Right lobe of liver (tissue), 6 donors: ENCODE data around the gene ACBD6. TPM values are rescaled to one million over a fixed set of nuclear protein-coding genes. Genes with fewer than 3 reads are reported as not detected.

Source experiments
- ATAC-seq, 4 donors: fragments of 200-7000 bp; cut with Tn5 transposase; one replicate each; pipeline ENCODE4 v1.9.1; 2020; ENCODE audit warnings: mild to moderate bottlenecking in 4 of 4, moderate library complexity in 4 of 4
- DNase-seq, 3 donors: peaks; one replicate each; pipeline ENCODE4 v3.0.0-alpha.2; 2020
- H3K27ac ChIP-seq, 3 donors: fragments of 200-600 bp; one replicate each; pipeline ENCODE4 v1.8.0; 2022
- H3K27me3 ChIP-seq, 2 donors: fragments of 200-600 bp; one replicate each; pipeline ENCODE4 v1.8.0; 2022
- H3K36me3 ChIP-seq, 4 donors: fragments of 200-600 bp; sonication (generic) in 1 of 4; one replicate each; pipeline versions ENCODE4 v1.5.1 to v1.8.0; 2017 to 2022; ENCODE audit warnings: control low read depth in 1 of 4
- H3K4me1 ChIP-seq, 4 donors: fragments of 200-600 bp; sonication (generic) in 1 of 4; one replicate each; pipeline versions ENCODE4 v1.5.1 to v1.8.0; 2017 to 2022; ENCODE audit warnings: control low read depth in 1 of 4
- H3K4me3 ChIP-seq, 3 donors: fragments of 200-600 bp; one replicate each; pipeline ENCODE4 v1.8.0; 2022
- H3K9me3 ChIP-seq, 4 donors: fragments of 200-600 bp; sonication (generic) in 1 of 4; one replicate each; pipeline versions ENCODE4 v1.5.1 to v1.8.0; 2017 to 2022; ENCODE audit warnings: control low read depth in 1 of 4
- POLR2A ChIP-seq: fragments of 450-650 bp; IDR thresholded peaks from one replicate; pipeline ENCODE4 v1.6.1; 2017; ENCODE audit warnings: antibody characterized with exemption, mild to moderate bottlenecking
- WGBS: methylation state at CpG from one replicate; pipeline ENCODE4 v1.1.6; 2018; ENCODE audit warnings: low coverage, low lambda C conversion rate; ENCODE audit not compliant: insufficient coverage; ENCODE audit errors: missing lambda C conversion rate; 5-methylcytosine and 5-hydroxymethylcytosine counted together
- intact Hi-C, 2 donors: fragments of 100-400 bp; cut with DNase I; formaldehyde crosslinking; loops; one replicate each; pipeline versions ENCODE4 v1.11.2 to v1.14.1; 2022
- total RNA-seq, 6 experiments: library from RNA; depleted of rRNA in 2 of 6; stranded (reverse); fragments of >200 nt in 2 of 6; fragmentation: NEBNext Ultra II Directional in 3 of 6; extraction: Animal tissue kit (Norgen Biotek cat#: 25700) in 3 of 6; gene quantifications; one replicate each; pipeline versions ENCODE4 v1.1.0 to v1.2.4, GENCODE V29; 2016 to 2023
- TF ChIP-seq, protein P1 (sequence below), 4 donors: fragments of 200-600 bp in 3 of 4; fragments of 450-650 bp in 1 of 4; IDR thresholded peaks; one replicate each; pipeline versions ENCODE4 v1.5.1 to v1.8.0; 2016 to 2022; ENCODE audit warnings: antibody characterized with exemption in 4 of 4, mild to moderate bottlenecking in 2 of 4
- donor health status: DM: no; HTN: yes; CAD: no.
- donor health status: DM: no; HTN: no; CAD: no.
- donor health status: DM: no; HTN: no; CAD: no.
- donor health status: DM: no; HTN: yes; CAD: no.
- donor health status: DM: no; HTN: yes; CAD: no.

Gene ACBD6
- total RNA-seq, 6 experiments from 2014 or later: 9.5 to 18.9 (median 11.5) TPM

DNA sequence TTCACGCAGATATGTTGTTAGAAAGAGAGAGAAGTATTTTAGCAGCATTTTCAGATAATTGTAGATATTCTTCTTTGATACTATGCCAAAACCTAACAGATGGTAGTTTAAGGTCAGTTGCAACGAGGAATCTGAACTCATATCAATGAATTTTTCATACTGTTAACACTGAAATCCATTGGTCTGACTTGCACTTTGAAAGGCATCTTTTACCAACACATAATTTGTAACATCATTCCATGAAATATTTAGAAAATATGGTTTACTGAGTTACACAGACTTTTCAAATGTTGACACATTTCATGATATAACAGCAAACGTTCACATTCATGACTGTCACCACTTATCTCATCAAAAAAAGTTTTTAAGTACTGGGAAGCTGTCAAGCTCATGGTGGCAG, 4.6 kb downstream of the ACBD6 start:
- ATAC-seq (no peak), DNase-seq (no peak)
- WGBS: 82% methylated on average over 3 of the region's 3 CpGs
- Histone ChIP-seq H3K4me1 (peaks cover 0 to 7% (median 2%) of the 10 kb centered on the region in 4 donors), H3K36me3 (no peaks in the 10 kb centered on the region), H3K4me3 (no peak overlapping the region), H3K27ac (no peak overlapping the region), H3K27me3 (no peaks in the 10 kb centered on the region), H3K9me3 (no peaks in the 10 kb centered on the region)
- intact Hi-C loops: no loop called here
- TF ChIP-seq, protein P1, sequence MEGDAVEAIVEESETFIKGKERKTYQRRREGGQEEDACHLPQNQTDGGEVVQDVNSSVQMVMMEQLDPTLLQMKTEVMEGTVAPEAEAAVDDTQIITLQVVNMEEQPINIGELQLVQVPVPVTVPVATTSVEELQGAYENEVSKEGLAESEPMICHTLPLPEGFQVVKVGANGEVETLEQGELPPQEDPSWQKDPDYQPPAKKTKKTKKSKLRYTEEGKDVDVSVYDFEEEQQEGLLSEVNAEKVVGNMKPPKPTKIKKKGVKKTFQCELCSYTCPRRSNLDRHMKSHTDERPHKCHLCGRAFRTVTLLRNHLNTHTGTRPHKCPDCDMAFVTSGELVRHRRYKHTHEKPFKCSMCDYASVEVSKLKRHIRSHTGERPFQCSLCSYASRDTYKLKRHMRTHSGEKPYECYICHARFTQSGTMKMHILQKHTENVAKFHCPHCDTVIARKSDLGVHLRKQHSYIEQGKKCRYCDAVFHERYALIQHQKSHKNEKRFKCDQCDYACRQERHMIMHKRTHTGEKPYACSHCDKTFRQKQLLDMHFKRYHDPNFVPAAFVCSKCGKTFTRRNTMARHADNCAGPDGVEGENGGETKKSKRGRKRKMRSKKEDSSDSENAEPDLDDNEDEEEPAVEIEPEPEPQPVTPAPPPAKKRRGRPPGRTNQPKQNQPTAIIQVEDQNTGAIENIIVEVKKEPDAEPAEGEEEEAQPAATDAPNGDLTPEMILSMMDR (IDR thresholded peaks at IDR 0.05): no peak
- no peak for TF ChIP-seq POLR2A

DNA sequence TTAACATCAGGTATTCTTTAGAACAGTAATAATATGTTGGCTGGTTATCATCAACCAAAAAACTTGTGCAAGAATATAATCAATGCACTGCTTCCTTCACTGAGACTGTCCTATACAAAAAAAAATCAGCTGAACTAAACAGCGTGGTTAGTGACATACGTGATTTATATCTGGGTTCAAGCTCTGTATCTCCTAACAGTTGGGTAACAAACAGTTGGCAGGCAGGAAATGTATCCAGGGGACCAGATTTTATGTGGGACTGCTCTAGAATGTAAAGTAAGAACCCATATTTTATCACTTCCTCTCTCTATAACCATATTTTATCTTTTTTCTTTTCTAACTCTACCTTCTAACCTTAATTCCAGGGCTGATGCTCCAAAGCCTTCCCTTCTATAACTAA, 8.0 kb downstream of the ACBD6 start:
- no peaks in the 10 kb centered on the region for H3K4me1 ChIP-seq
- no peaks in the 10 kb centered on the region for H3K36me3 ChIP-seq
- no peaks in the 10 kb centered on the region for H3K27me3 ChIP-seq
- TF ChIP-seq, protein P1 (IDR thresholded peaks at IDR 0.05): no peak
- TF ChIP-seq POLR2A: no peak
- WGBS: 75% methylated on average over 2 of the region's 2 CpGs
- no peak overlapping the region for H3K4me3 ChIP-seq
- DNase-seq (no peak), ATAC-seq (no peak)
- H3K9me3 ChIP-seq: no peaks in the 10 kb centered on the region
- intact Hi-C loops: no loop called here
- no peak overlapping the region for H3K27ac ChIP-seq

DNA sequence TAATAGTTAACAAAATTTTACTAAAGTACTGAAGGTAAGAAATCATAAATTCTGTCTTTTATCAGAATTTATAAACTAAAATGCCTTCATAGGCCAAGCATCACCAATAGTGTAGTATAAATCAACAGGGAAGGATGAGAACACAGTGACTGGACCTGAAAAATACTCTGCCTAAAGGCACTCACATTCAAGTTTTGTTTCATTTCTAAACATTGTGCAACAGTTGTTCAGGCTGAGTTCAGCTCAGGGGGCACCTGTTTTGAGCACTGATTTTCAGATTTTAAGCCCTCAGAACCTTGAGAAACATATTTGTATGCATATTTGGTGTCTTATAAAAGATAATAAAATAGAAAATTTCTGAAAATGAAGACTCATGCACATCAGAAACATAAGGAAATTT, 12.4 kb downstream of the ACBD6 start:
- DNase-seq (no peak), ATAC-seq (no peak)
- Histone ChIP-seq H3K36me3 (no peaks in the 10 kb centered on the region), H3K4me3 (no peak overlapping the region), H3K27ac (no peak overlapping the region), H3K4me1 (no peaks in the 10 kb centered on the region), H3K27me3 (no peaks in the 10 kb centered on the region), H3K9me3 (no peaks in the 10 kb centered on the region)
- intact Hi-C loops: loop anchor here in 1 of 2 donors (10.0 kb wide), 1 partner anchor 235 kb away; no protein-coding TSS in a partner anchor
- TF ChIP-seq, protein P1 (IDR thresholded peaks at IDR 0.05): no peak
- no peak for TF ChIP-seq POLR2A

DNA sequence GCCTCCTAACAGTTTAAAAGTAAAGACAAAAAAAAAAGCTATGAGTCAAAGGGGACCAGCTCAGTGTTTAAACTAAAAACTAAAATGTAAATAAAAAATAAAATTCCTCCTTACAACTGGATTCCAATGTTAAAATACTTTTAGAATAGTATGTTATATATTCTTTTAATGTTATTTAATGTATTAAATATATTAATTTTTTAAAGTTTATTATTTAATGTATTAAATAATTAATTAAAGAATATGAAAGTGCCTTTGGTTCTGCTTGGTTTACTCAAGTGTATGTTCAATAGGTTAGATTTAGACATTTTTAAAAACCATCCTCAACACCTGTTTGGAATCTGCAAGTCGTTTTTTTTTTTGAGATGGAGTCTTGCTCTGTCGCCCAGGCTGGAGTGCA, 13.1 kb downstream of the ACBD6 start:
- H3K27ac ChIP-seq: no peak overlapping the region
- TF ChIP-seq POLR2A: no peak
- TF ChIP-seq, protein P1 (IDR thresholded peaks at IDR 0.05): no peak
- 94% methylated on average over 2 of the region's 2 CpGs for WGBS
- intact Hi-C loops: loop anchor here in 1 of 2 donors (10.0 kb wide), 1 partner anchor 235 kb away; no protein-coding TSS in a partner anchor
- ATAC-seq (no peak), DNase-seq (no peak)
- H3K4me3 ChIP-seq: no peak overlapping the region
- no peaks in the 10 kb centered on the region for H3K9me3 ChIP-seq
- H3K27me3 ChIP-seq: no peaks in the 10 kb centered on the region
- no peaks in the 10 kb centered on the region for H3K36me3 ChIP-seq
- no peaks in the 10 kb centered on the region for H3K4me1 ChIP-seq

DNA sequence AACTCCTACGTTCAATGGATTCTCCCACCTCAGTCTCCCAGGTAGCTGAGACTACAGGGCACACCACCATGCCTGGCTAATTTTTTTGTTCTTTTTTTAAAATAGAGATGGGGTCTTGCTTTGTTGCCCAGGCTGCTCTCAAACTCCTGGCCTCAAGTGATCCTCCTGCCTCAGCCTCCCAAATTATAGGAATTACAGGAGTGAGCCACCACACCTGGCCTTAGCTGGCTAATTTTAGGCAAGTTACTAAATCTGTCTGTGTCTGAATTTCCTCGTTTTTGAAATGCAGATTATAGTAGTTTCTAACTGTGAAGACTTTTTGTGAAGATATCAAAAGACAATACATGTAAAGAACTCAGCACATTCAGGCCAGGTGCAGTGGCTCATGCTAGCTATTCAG, 13.7 kb downstream of the ACBD6 start:
- Histone ChIP-seq H3K36me3 (no peaks in the 10 kb centered on the region), H3K27me3 (no peaks in the 10 kb centered on the region), H3K4me1 (no peaks in the 10 kb centered on the region), H3K27ac (no peak overlapping the region), H3K4me3 (no peak overlapping the region), H3K9me3 (no peaks in the 10 kb centered on the region)
- DNase-seq (no peak), ATAC-seq (no peak)
- 83% methylated on average over 2 of the region's 2 CpGs for WGBS
- no peak for TF ChIP-seq POLR2A
- TF ChIP-seq, protein P1 (IDR thresholded peaks at IDR 0.05): no peak
- intact Hi-C loops: loop anchor here in 1 of 2 donors (10.0 kb wide), 1 partner anchor 234 kb away; no protein-coding TSS in a partner anchor
